Activated CD4-positive, CD25-positive, alpha-beta regulatory T cell treated with anti-CD3 and anti-CD28 coated beads, Interleukin-2, amount 50 U/mL, for 72 hours (primary cell): ENCODE results near the gene MIOX.

ENCODE experiments used
- DNase-seq: peaks from one replicate; pipeline ENCODE4 v3.0.0; 2021

The MIOX gene

GRCh38 chr22:50455201-50455600, 31.5 kb upstream of the MIOX start:
- DNase-seq, result no peak

- DNase-seq, result no peak
These were observed 30.6 kb upstream of the MIOX start for GRCh38 chr22:50456026-50456425.

GRCh38 chr22:50456466-50457234, 30.0 kb upstream of the MIOX start:
- DNase-seq, result no peak

GRCh38 chr22:50459016-50459415, 27.6 kb upstream of the MIOX start:
- DNase-seq, result no peak

- DNase-seq, result no peak
These were observed 27.0 kb upstream of the MIOX start for GRCh38 chr22:50459496-50460140.

- no peak for DNase-seq
These were observed 25.7 kb upstream of the MIOX start for GRCh38 chr22:50460938-50461337.

- DNase-seq, result no peak
These were observed 25.1 kb upstream of the MIOX start for GRCh38 chr22:50461536-50461935.

- DNase-seq, result no peak
These were observed 24.6 kb upstream of the MIOX start for GRCh38 chr22:50461979-50462540.

- DNase-seq, result no peak
These were observed 23.3 kb upstream of the MIOX start for GRCh38 chr22:50463188-50463900.

- no peak for DNase-seq
These were observed 22.2 kb upstream of the MIOX start for GRCh38 chr22:50464451-50464850.

- no peak for DNase-seq
These were observed 21.4 kb upstream of the MIOX start for GRCh38 chr22:50465066-50465930.

GRCh38 chr22:50467341-50467740, 19.3 kb upstream of the MIOX start:
- DNase-seq, result no peak

GRCh38 chr22:50467773-50468440, 18.8 kb upstream of the MIOX start:
- DNase-seq, result no peak

GRCh38 chr22:50468626-50469025, 18.0 kb upstream of the MIOX start:
- no peak for DNase-seq

GRCh38 chr22:50469377-50470305, 17.0 kb upstream of the MIOX start:
- peak; percentile 86 for DNase-seq

- DNase-seq, result no peak
These were observed 16.2 kb upstream of the MIOX start for GRCh38 chr22:50470491-50470890.

GRCh38 chr22:50471197-50471847, 15.3 kb upstream of the MIOX start:
- DNase-seq, result no peak

GRCh38 chr22:50471962-50472361, 14.7 kb upstream of the MIOX start:
- no peak for DNase-seq

GRCh38 chr22:50473088-50473487, 13.6 kb upstream of the MIOX start:
- no peak for DNase-seq
